HUES48 (cell line): ENCODE results near the gene ATP2B1.

Source experiments
- H3K27ac ChIP-seq: one replicate; pipeline ENCODE4 v1.7.0; 2013; ENCODE audit warnings: low read depth, low read length, inconsistent platforms
- H3K27me3 ChIP-seq: 2 replicates; pipeline ENCODE4 v1.6.1; 2013; ENCODE audit warnings: mild to moderate bottlenecking, low read length; ENCODE audit not compliant: control insufficient read depth, insufficient read depth
- H3K36me3 ChIP-seq: 2 replicates; pipeline ENCODE4 v1.6.1; 2013; ENCODE audit warnings: low read length; ENCODE audit not compliant: control insufficient read depth, insufficient read depth
- H3K4me1 ChIP-seq: 2 replicates; pipeline ENCODE4 v1.6.1; 2013; ENCODE audit warnings: mild to moderate bottlenecking, low read length; ENCODE audit not compliant: control insufficient read depth, insufficient read depth
- H3K4me3 ChIP-seq: 2 replicates; pipeline ENCODE4 v1.5.1; 2013; ENCODE audit warnings: mild to moderate bottlenecking, low read depth, low read length
- H3K9ac ChIP-seq: 2 replicates; pipeline ENCODE4 v1.6.1; 2013; ENCODE audit warnings: mild to moderate bottlenecking, low read depth, low read length, moderate library complexity
- H3K9me3 ChIP-seq: 2 replicates; pipeline ENCODE4 v1.6.1; 2013; ENCODE audit warnings: low read length; ENCODE audit not compliant: control insufficient read depth, insufficient read depth

The ATP2B1 gene

GRCh38 chr12:89565002-89565401, 143.6 kb downstream of the ATP2B1 start:
- Histone ChIP-seq H3K36me3 (no peaks in the 10 kb centered on the region), H3K4me1 (no peaks in the 10 kb centered on the region), H3K27me3 (no peaks in the 10 kb centered on the region), H3K9ac (no peak overlapping the region), H3K27ac (no peak overlapping the region), H3K4me3 (no peak overlapping the region), H3K9me3 (no peaks in the 10 kb centered on the region)

DNA sequence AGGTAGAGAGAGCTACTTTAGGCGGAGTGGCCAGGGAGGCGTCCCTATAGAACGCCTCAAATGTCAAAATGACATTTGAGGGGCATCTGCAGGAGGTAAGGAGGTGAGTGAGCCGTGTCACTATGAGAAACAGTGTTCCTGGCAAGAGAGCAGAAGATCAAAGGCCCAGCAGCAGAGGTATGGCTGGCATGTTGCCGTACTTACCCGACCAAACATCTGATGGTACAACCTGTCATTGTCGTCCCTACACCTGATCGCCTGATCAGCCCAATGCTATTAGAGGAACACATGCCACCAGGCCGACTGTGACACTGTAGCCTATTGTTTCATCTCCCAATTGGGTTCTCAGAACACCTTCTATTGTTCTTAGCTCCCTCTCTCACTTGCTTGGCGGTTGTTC, 148.9 kb downstream of the ATP2B1 start:
- Histone ChIP-seq H3K27ac (no peak overlapping the region), H3K27me3 (no peaks in the 10 kb centered on the region), H3K9me3 (no peaks in the 10 kb centered on the region), H3K4me1 (no peaks in the 10 kb centered on the region), H3K36me3 (no peaks in the 10 kb centered on the region), H3K9ac (no peak overlapping the region), H3K4me3 (no peak overlapping the region)

DNA sequence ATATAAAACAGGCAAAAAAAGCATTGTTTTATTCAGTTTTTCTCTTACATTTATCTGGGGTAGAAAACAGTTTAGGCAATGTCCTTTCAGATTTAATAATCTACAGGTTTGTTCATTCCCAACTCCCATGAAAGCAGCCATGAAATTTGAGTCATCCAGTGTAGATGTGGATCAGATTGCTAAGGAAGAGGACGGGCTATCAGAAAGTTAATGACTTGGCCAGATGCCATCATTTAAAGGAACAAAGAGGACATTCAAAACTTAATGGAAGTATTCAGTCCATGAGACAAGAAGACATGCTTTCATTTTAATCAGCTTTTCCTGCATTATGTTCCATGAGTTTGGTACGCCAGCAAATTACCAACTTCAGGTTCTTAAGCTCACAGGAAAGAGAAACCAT, 151.7 kb downstream of the ATP2B1 start:
- no peaks in the 10 kb centered on the region for H3K36me3 ChIP-seq
- no peaks in the 10 kb centered on the region for H3K27me3 ChIP-seq
- no peak overlapping the region for H3K4me3 ChIP-seq
- H3K4me1 ChIP-seq = no peaks in the 10 kb centered on the region
- H3K9ac ChIP-seq = no peak overlapping the region
- no peak overlapping the region for H3K27ac ChIP-seq
- H3K9me3 ChIP-seq = no peaks in the 10 kb centered on the region

DNA sequence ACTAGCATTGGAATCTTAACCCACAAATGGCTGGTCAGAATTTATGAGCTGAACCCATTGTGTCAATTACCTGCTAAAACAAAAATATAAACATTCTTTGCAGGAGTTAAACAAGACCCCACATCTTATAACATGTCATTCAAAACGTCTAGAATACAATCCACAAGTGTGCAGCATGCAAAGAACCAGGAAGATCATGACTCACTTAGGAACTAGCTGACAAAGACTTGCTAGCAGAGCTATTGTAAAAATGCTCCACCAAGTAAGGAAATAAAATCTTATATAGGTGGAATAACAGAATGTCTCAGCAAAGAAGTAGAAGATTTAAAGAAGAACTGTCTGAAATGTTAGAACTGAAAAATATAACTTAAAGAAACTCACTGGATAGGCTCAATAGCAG, 156.3 kb downstream of the ATP2B1 start:
- Histone ChIP-seq H3K27me3 (no peaks in the 10 kb centered on the region), H3K36me3 (no peaks in the 10 kb centered on the region), H3K9me3 (no peaks in the 10 kb centered on the region), H3K9ac (no peak overlapping the region), H3K4me1 (no peaks in the 10 kb centered on the region), H3K4me3 (no peak overlapping the region), H3K27ac (no peak overlapping the region)

DNA sequence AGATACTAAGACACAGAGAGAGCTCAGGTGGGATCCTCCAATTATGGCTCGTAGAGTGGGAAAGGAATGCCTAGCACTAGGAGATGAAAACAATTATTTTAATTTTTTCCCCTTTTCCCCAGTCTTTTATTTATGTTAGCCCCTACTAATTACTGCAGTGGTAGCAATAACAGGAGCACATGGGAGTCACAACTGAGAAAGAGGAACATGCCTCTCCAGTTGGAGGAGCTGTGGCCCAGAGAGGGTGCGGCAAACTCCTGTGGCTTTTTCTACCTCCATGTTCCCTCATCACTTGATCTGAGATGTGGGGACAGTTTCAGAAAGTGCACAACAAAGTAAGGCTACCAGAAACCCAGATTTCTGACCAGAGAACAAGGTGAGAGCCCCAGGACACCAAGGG, 156.9 kb downstream of the ATP2B1 start:
- Histone ChIP-seq H3K4me1 (no peaks in the 10 kb centered on the region), H3K36me3 (no peaks in the 10 kb centered on the region), H3K9ac (no peak overlapping the region), H3K4me3 (no peak overlapping the region), H3K27ac (no peak overlapping the region), H3K9me3 (no peaks in the 10 kb centered on the region), H3K27me3 (no peaks in the 10 kb centered on the region)

DNA sequence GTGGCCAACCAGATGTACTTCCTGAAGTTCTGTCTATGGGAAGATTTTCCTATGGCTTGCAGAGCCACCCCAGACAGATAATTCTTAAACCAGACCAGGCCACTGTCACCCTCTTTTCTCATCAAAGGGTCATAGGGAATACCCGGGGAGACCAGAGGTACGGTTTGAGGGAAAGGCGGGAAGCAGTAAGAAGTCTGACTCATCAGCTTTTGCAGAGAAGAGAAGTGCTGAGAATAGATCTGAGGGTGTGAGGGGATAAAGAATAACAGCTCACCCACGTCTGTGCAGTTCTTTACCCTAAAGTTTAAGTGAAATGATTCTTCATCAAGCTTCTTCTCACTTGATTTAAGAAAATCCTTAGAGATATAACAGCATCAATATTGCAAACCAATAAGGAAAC, 161.5 kb downstream of the ATP2B1 start:
- no peak overlapping the region for H3K4me3 ChIP-seq
- H3K27ac ChIP-seq = no peak overlapping the region
- no peaks in the 10 kb centered on the region for H3K4me1 ChIP-seq
- no peaks in the 10 kb centered on the region for H3K36me3 ChIP-seq
- no peaks in the 10 kb centered on the region for H3K27me3 ChIP-seq
- no peaks in the 10 kb centered on the region for H3K9me3 ChIP-seq
- H3K9ac ChIP-seq = no peak overlapping the region

GRCh38 chr12:89546151-89546550, 162.5 kb downstream of the ATP2B1 start:
- H3K9me3 ChIP-seq = no peaks in the 10 kb centered on the region
- no peak overlapping the region for H3K4me3 ChIP-seq
- no peak overlapping the region for H3K9ac ChIP-seq
- no peaks in the 10 kb centered on the region for H3K27me3 ChIP-seq
- no peaks in the 10 kb centered on the region for H3K36me3 ChIP-seq
- H3K4me1 ChIP-seq = no peaks in the 10 kb centered on the region
- no peak overlapping the region for H3K27ac ChIP-seq

DNA sequence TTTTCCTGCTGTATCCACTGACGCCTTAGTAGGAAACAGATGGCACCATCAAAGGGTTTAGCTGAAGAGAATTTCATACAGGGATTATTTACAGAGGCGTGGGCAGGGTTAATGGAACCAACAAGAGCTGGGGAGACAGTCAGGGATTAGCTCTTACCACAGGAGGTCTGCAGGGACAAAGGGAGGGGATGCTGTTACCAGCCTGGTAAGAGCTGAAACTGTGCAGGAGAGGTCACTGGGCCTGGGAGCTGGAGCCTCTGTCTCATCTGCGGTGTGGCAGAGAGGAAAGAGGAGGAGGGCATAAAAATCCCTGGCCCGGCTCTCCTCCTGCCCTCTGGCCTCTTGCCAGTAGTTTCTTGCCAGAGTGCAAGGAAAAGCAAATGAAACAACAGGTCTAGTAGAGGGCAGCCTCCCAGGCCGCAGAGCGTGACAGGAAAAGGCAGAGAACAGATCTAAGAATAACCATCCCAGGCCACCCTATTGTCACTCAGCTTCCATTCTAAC, 163.9 kb downstream of the ATP2B1 start:
- Histone ChIP-seq H3K36me3 (no peaks in the 10 kb centered on the region), H3K27ac (no peak overlapping the region), H3K4me1 (no peaks in the 10 kb centered on the region)

DNA sequence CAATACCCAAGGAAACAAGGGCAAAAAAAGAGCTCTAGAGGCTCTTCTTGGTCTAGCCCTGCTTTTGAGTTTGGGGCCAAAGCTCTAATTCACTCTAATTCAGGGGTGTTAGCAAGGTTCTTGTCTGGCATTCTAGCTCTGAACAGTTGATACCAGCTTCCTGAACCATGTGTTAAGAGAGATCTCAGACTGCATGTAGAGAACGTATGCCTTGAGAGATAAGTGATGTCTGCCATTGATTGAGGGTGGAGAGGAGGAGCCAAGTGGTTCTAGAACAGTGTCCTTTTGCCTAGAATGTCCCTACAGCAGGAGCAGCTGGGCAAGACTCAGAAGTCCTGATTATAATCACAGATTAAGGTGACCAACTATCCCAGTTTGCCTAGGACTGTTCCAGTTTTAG, 164.6 kb downstream of the ATP2B1 start:
- Histone ChIP-seq H3K9ac (no peak overlapping the region), H3K36me3 (no peaks in the 10 kb centered on the region), H3K27ac (no peak overlapping the region), H3K4me1 (no peaks in the 10 kb centered on the region), H3K9me3 (no peaks in the 10 kb centered on the region), H3K27me3 (no peaks in the 10 kb centered on the region), H3K4me3 (no peak overlapping the region)

More for the DNA sequence above, 163.9 kb downstream of the ATP2B1 start:
- Histone ChIP-seq H3K27me3 (no peaks in the 10 kb centered on the region), H3K4me3 (no peak overlapping the region), H3K9me3 (no peaks in the 10 kb centered on the region), H3K9ac (no peak overlapping the region)

DNA sequence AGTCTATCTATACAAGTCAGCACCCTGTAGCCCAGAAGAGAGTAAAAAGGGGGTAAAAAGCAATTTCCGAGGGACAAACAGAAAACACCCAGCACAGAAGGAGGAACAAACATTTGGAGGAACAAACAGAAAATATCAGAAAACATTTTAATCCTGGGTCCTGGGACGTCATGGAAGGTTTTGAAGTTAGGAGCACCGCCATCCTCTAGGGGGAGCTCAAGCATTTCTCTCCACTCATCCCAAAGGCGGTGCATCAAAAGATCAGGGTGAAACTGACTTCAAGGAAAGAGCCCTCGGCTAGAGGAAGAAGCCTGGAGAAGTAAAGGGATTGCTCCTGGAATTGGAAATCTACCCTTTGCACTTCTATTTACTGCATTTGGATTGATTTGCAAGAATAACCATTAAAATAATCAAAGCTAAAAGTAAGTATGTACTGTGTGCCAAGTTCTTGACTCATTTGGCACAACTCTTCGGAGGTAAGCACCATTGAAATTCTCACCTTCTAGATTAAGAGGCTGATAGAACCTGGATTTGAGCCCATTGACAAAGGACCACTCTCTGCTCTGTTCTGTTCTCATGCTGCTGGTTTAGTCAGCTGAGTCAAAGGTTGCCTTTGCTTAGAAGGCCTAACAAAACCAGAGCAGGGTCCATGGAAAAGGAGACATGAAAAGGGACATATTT, 165.6 kb downstream of the ATP2B1 start:
- no peaks in the 10 kb centered on the region for H3K36me3 ChIP-seq
- H3K9me3 ChIP-seq = no peaks in the 10 kb centered on the region
- H3K4me1 ChIP-seq = no peaks in the 10 kb centered on the region
- no peak overlapping the region for H3K27ac ChIP-seq
- no peak overlapping the region for H3K4me3 ChIP-seq
- H3K9ac ChIP-seq = no peak overlapping the region
- no peaks in the 10 kb centered on the region for H3K27me3 ChIP-seq

DNA sequence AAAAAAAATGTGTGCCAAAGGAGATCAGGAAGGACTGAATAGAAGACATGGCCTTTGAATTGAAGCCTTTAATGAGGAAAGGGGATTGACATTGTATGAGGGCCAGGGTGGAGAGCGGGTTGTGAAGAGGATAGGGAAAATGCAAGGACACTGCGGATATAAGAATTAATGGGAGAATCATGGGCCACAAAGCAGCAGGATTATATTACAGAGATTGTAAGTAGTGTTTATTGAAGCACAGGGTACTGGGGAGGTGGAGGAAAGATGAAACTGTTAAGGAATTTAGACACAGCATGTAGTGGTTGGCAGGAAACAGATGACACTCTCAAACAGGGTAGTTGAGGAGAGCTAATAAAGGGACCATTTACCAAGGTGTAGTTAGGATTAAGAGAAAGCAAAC, 166.4 kb downstream of the ATP2B1 start:
- Histone ChIP-seq H3K36me3 (no peaks in the 10 kb centered on the region), H3K4me3 (no peak overlapping the region), H3K27me3 (no peaks in the 10 kb centered on the region), H3K27ac (no peak overlapping the region), H3K9ac (no peak overlapping the region), H3K9me3 (no peaks in the 10 kb centered on the region), H3K4me1 (no peaks in the 10 kb centered on the region)
